ENCODE data around the gene RNF180.

Gene RNF180

GRCh38 chr5:64180661-64181343, 15.2 kb downstream of the RNF180 start:
- Histone ChIP-seq H3K27me3 (ENCODE audit: insufficient read depth, low read length) (no peaks in the 10 kb centered on the region), H3K79me2 (ENCODE audit: control insufficient read depth, insufficient read depth, low read length, unreplicated experiment) (no peaks in the 10 kb centered on the region), H3K4me1 (ENCODE audit: control insufficient read depth, insufficient read depth, low read length, unreplicated experiment) (peaks cover 9% of the 10 kb centered on the region), H3K4me3 (ENCODE audit: low read depth, low read length) (0 out of 2 replicates have a peak overlapping the region, but pooled peaks have one; percentile 23), H3K27ac (ENCODE audit: low read depth, low read length) (no peak overlapping the region), H2AFZ (ENCODE audit: low read length, unreplicated experiment) (peak overlapping the region; percentile 75), H3K36me3 (ENCODE audit: insufficient read depth, low read length) (no peaks in the 10 kb centered on the region)

- Histone ChIP-seq H3K27ac (ENCODE audit: low read depth, low read length) (no peak overlapping the region), H2AFZ (ENCODE audit: low read length, unreplicated experiment) (peak overlapping the region; percentile 75), H3K4me3 (ENCODE audit: low read depth, low read length) (no peak overlapping the region), H3K4me1 (ENCODE audit: control insufficient read depth, insufficient read depth, low read length, unreplicated experiment) (peaks cover 9% of the 10 kb centered on the region), H3K27me3 (ENCODE audit: insufficient read depth, low read length) (no peaks in the 10 kb centered on the region), H3K36me3 (ENCODE audit: insufficient read depth, low read length) (no peaks in the 10 kb centered on the region), H3K79me2 (ENCODE audit: control insufficient read depth, insufficient read depth, low read length, unreplicated experiment) (no peaks in the 10 kb centered on the region)
Observed at GRCh38 chr5:64181440-64181839, 15.8 kb downstream of the RNF180 start.

GRCh38 chr5:64183956-64184355, 18.3 kb downstream of the RNF180 start:
- peaks cover 9% of the 10 kb centered on the region for H3K4me1 ChIP-seq (ENCODE audit: control insufficient read depth, insufficient read depth, low read length, unreplicated experiment)
- no peaks in the 10 kb centered on the region for H3K79me2 ChIP-seq (ENCODE audit: control insufficient read depth, insufficient read depth, low read length, unreplicated experiment)
- H3K27ac ChIP-seq (ENCODE audit: low read depth, low read length) = no peak overlapping the region
- H3K27me3 ChIP-seq (ENCODE audit: insufficient read depth, low read length) = no peaks in the 10 kb centered on the region
- no peaks in the 10 kb centered on the region for H3K36me3 ChIP-seq (ENCODE audit: insufficient read depth, low read length)
- no peak overlapping the region for H3K4me3 ChIP-seq (ENCODE audit: low read depth, low read length)
- no peak overlapping the region for H2AFZ ChIP-seq (ENCODE audit: low read length, unreplicated experiment)

GRCh38 chr5:64184832-64185231, 19.2 kb downstream of the RNF180 start:
- Histone ChIP-seq H3K27ac (ENCODE audit: low read depth, low read length) (no peak overlapping the region), H3K27me3 (ENCODE audit: insufficient read depth, low read length) (no peaks in the 10 kb centered on the region), H3K79me2 (ENCODE audit: control insufficient read depth, insufficient read depth, low read length, unreplicated experiment) (no peaks in the 10 kb centered on the region), H3K4me1 (ENCODE audit: control insufficient read depth, insufficient read depth, low read length, unreplicated experiment) (peaks cover 9% of the 10 kb centered on the region), H3K36me3 (ENCODE audit: insufficient read depth, low read length) (no peaks in the 10 kb centered on the region), H3K4me3 (ENCODE audit: low read depth, low read length) (no peak overlapping the region), H2AFZ (ENCODE audit: low read length, unreplicated experiment) (no peak overlapping the region)

GRCh38 chr5:64188776-64189175, 23.1 kb downstream of the RNF180 start:
- no peaks in the 10 kb centered on the region for H3K79me2 ChIP-seq (ENCODE audit: control insufficient read depth, insufficient read depth, low read length, unreplicated experiment)

GRCh38 chr5:64190562-64191306, 25.1 kb downstream of the RNF180 start:
- Histone ChIP-seq H3K4me3 (ENCODE audit: low read depth, low read length) (no peak overlapping the region), H2AFZ (ENCODE audit: low read length, unreplicated experiment) (no peak overlapping the region), H3K27ac (ENCODE audit: low read depth, low read length) (no peak overlapping the region), H3K27me3 (ENCODE audit: insufficient read depth, low read length) (no peaks in the 10 kb centered on the region), H3K79me2 (ENCODE audit: control insufficient read depth, insufficient read depth, low read length, unreplicated experiment) (no peaks in the 10 kb centered on the region), H3K36me3 (ENCODE audit: insufficient read depth, low read length) (no peaks in the 10 kb centered on the region), H3K4me1 (ENCODE audit: control insufficient read depth, insufficient read depth, low read length, unreplicated experiment) (no peaks in the 10 kb centered on the region)

More at GRCh38 chr5:64188776-64189175, 23.1 kb downstream of the RNF180 start:
- H3K4me3 ChIP-seq (ENCODE audit: low read depth, low read length) = no peak overlapping the region
- no peaks in the 10 kb centered on the region for H3K4me1 ChIP-seq (ENCODE audit: control insufficient read depth, insufficient read depth, low read length, unreplicated experiment)
- H3K36me3 ChIP-seq (ENCODE audit: insufficient read depth, low read length) = no peaks in the 10 kb centered on the region
- no peak overlapping the region for H3K27ac ChIP-seq (ENCODE audit: low read depth, low read length)
- H3K27me3 ChIP-seq (ENCODE audit: insufficient read depth, low read length) = no peaks in the 10 kb centered on the region
- H2AFZ ChIP-seq (ENCODE audit: low read length, unreplicated experiment) = no peak overlapping the region

- Histone ChIP-seq H3K27ac (ENCODE audit: low read depth, low read length) (no peak overlapping the region), H3K36me3 (ENCODE audit: insufficient read depth, low read length) (no peaks in the 10 kb centered on the region), H2AFZ (ENCODE audit: low read length, unreplicated experiment) (no peak overlapping the region), H3K79me2 (ENCODE audit: control insufficient read depth, insufficient read depth, low read length, unreplicated experiment) (no peaks in the 10 kb centered on the region), H3K4me3 (ENCODE audit: low read depth, low read length) (no peak overlapping the region), H3K4me1 (ENCODE audit: control insufficient read depth, insufficient read depth, low read length, unreplicated experiment) (no peaks in the 10 kb centered on the region), H3K27me3 (ENCODE audit: insufficient read depth, low read length) (no peaks in the 10 kb centered on the region)
Observed at GRCh38 chr5:64195981-64196380, 30.3 kb downstream of the RNF180 start.

- no peak overlapping the region for H3K4me3 ChIP-seq (ENCODE audit: low read depth, low read length)
- no peak overlapping the region for H2AFZ ChIP-seq (ENCODE audit: low read length, unreplicated experiment)
- H3K36me3 ChIP-seq (ENCODE audit: insufficient read depth, low read length) = no peaks in the 10 kb centered on the region
- no peaks in the 10 kb centered on the region for H3K79me2 ChIP-seq (ENCODE audit: control insufficient read depth, insufficient read depth, low read length, unreplicated experiment)
- no peaks in the 10 kb centered on the region for H3K4me1 ChIP-seq (ENCODE audit: control insufficient read depth, insufficient read depth, low read length, unreplicated experiment)
- no peak overlapping the region for H3K27ac ChIP-seq (ENCODE audit: low read depth, low read length)
- H3K27me3 ChIP-seq (ENCODE audit: insufficient read depth, low read length) = no peaks in the 10 kb centered on the region
Observed at GRCh38 chr5:64199425-64199824, 33.8 kb downstream of the RNF180 start.

- no peaks in the 10 kb centered on the region for H3K4me1 ChIP-seq (ENCODE audit: control insufficient read depth, insufficient read depth, low read length, unreplicated experiment)
- no peaks in the 10 kb centered on the region for H3K27me3 ChIP-seq (ENCODE audit: insufficient read depth, low read length)
- no peaks in the 10 kb centered on the region for H3K36me3 ChIP-seq (ENCODE audit: insufficient read depth, low read length)
- H3K79me2 ChIP-seq (ENCODE audit: control insufficient read depth, insufficient read depth, low read length, unreplicated experiment) = no peaks in the 10 kb centered on the region
- no peak overlapping the region for H3K27ac ChIP-seq (ENCODE audit: low read depth, low read length)
- no peak overlapping the region for H2AFZ ChIP-seq (ENCODE audit: low read length, unreplicated experiment)
- H3K4me3 ChIP-seq (ENCODE audit: low read depth, low read length) = no peak overlapping the region
Observed at GRCh38 chr5:64201996-64202395, 36.4 kb downstream of the RNF180 start.

GRCh38 chr5:64206653-64207052, 41.0 kb downstream of the RNF180 start:
- peaks cover 12% of the 10 kb centered on the region for H3K4me1 ChIP-seq (ENCODE audit: control insufficient read depth, insufficient read depth, low read length, unreplicated experiment)
- no peak overlapping the region for H2AFZ ChIP-seq (ENCODE audit: low read length, unreplicated experiment)
- H3K36me3 ChIP-seq (ENCODE audit: insufficient read depth, low read length) = no peaks in the 10 kb centered on the region
- no peak overlapping the region for H3K27ac ChIP-seq (ENCODE audit: low read depth, low read length)
- no peaks in the 10 kb centered on the region for H3K27me3 ChIP-seq (ENCODE audit: insufficient read depth, low read length)
- no peak overlapping the region for H3K4me3 ChIP-seq (ENCODE audit: low read depth, low read length)
- H3K79me2 ChIP-seq (ENCODE audit: control insufficient read depth, insufficient read depth, low read length, unreplicated experiment) = no peaks in the 10 kb centered on the region

- Histone ChIP-seq H3K4me3 (ENCODE audit: low read depth, low read length) (no peak overlapping the region), H2AFZ (ENCODE audit: low read length, unreplicated experiment) (no peak overlapping the region), H3K27me3 (ENCODE audit: insufficient read depth, low read length) (no peaks in the 10 kb centered on the region), H3K36me3 (ENCODE audit: insufficient read depth, low read length) (no peaks in the 10 kb centered on the region), H3K4me1 (ENCODE audit: control insufficient read depth, insufficient read depth, low read length, unreplicated experiment) (peaks cover 12% of the 10 kb centered on the region), H3K27ac (ENCODE audit: low read depth, low read length) (no peak overlapping the region), H3K79me2 (ENCODE audit: control insufficient read depth, insufficient read depth, low read length, unreplicated experiment) (no peaks in the 10 kb centered on the region)
Observed at GRCh38 chr5:64207978-64208377, 42.3 kb downstream of the RNF180 start.
